SK-N-SH treated with all-trans-retinoic acid at 6 μM for 48 hours (cell line): Measurements from ENCODE around the gene CCDC188.

Source experiments
- ATAC-seq: fragments of 200-7000 bp; cut with Tn5 transposase; 3 replicates; pipeline ENCODE4 v1.9.1; 2020; ENCODE audit warnings: mild to moderate bottlenecking, moderate library complexity
- BACH2 ChIP-seq: fragments of 250-450 bp; sonication (Bioruptor Pico); IDR thresholded peaks from 2 replicates; pipeline ENCODE4 v1.9.0; 2021; ENCODE audit warnings: mild to moderate bottlenecking, borderline replicate concordance
- CSDC2 ChIP-seq: fragments of 250-450 bp; sonication (Bioruptor Pico); IDR thresholded peaks from 2 replicates; pipeline ENCODE4 v1.5.0; 2020; ENCODE audit warnings: mild to moderate bottlenecking, moderate library complexity
- ESRRG ChIP-seq: fragments of 250-450 bp; sonication (Bioruptor Pico); IDR thresholded peaks from 2 replicates; pipeline ENCODE4 v1.6.1; 2021; ENCODE audit warnings: mild to moderate bottlenecking
- OSR1 ChIP-seq: fragments of 250-450 bp; sonication (Bioruptor Pico); IDR thresholded peaks from 2 replicates; pipeline ENCODE4 v1.8.0; 2022; ENCODE audit warnings: moderate library complexity, mild to moderate bottlenecking, inconsistent platforms
- PPARA ChIP-seq: fragments of 250-450 bp; sonication (Bioruptor Pico); IDR thresholded peaks from 2 replicates; pipeline ENCODE4 v1.5.0; 2020; ENCODE audit warnings: mild to moderate bottlenecking, borderline replicate concordance
- RARB ChIP-seq: fragments of 250-450 bp; sonication (Bioruptor Pico); IDR thresholded peaks from 2 replicates; pipeline ENCODE4 v1.8.0; 2021; ENCODE audit warnings: mild to moderate bottlenecking, moderate library complexity
- SNAI2 ChIP-seq: fragments of 250-450 bp; sonication (Bioruptor Pico); IDR thresholded peaks from 2 replicates; pipeline ENCODE4 v1.5.0; 2020; ENCODE audit warnings: mild to moderate bottlenecking, moderate library complexity
- TOX ChIP-seq: fragments of 250-450 bp; sonication (Bioruptor Pico); IDR thresholded peaks from 2 replicates; pipeline ENCODE4 v1.8.0; 2021; ENCODE audit warnings: mild to moderate bottlenecking, moderate library complexity, borderline replicate concordance
- ZFP3 ChIP-seq: fragments of 250-450 bp; sonication (Bioruptor Pico); IDR thresholded peaks from 2 replicates; pipeline ENCODE4 v1.5.0; 2020; ENCODE audit warnings: mild to moderate bottlenecking, moderate library complexity
- ZNF565 ChIP-seq: fragments of 450-650 bp; formaldehyde crosslinking; conservative IDR thresholded peaks from 2 replicates; pipeline ENCODE4 v1.5.0; 2020; ENCODE audit warnings: low read depth, mild to moderate bottlenecking, moderate library complexity
- ZNF70 ChIP-seq: fragments of 450-650 bp; formaldehyde crosslinking; IDR thresholded peaks from 2 replicates; pipeline ENCODE4 v1.5.0; 2020; ENCODE audit warnings: mild to moderate bottlenecking, moderate library complexity
- TF ChIP-seq, protein P1 (sequence below): fragments of 250-450 bp; sonication (Bioruptor Pico); IDR thresholded peaks from 2 replicates; pipeline ENCODE4 v1.5.0; 2020; ENCODE audit warnings: mild to moderate bottlenecking, moderate library complexity
- TF ChIP-seq, protein P2 (sequence below): fragments of 250-450 bp; sonication (Bioruptor Pico); IDR thresholded peaks from 2 replicates; pipeline ENCODE4 v1.8.0; 2020; ENCODE audit warnings: mild to moderate bottlenecking, moderate library complexity, borderline replicate concordance
- TF ChIP-seq, protein P3 (sequence below): fragments of 250-450 bp; sonication (Bioruptor Pico); IDR thresholded peaks from 2 replicates; pipeline ENCODE4 v1.8.0; 2021; ENCODE audit warnings: low read depth, mild to moderate bottlenecking, moderate library complexity, borderline replicate concordance
- TF ChIP-seq, protein P4 (sequence below): fragments of 250-450 bp; sonication (Bioruptor Pico); IDR thresholded peaks from 2 replicates; pipeline ENCODE4 v1.5.1; 2021; ENCODE audit warnings: mild to moderate bottlenecking, moderate library complexity

The CCDC188 gene

DNA sequence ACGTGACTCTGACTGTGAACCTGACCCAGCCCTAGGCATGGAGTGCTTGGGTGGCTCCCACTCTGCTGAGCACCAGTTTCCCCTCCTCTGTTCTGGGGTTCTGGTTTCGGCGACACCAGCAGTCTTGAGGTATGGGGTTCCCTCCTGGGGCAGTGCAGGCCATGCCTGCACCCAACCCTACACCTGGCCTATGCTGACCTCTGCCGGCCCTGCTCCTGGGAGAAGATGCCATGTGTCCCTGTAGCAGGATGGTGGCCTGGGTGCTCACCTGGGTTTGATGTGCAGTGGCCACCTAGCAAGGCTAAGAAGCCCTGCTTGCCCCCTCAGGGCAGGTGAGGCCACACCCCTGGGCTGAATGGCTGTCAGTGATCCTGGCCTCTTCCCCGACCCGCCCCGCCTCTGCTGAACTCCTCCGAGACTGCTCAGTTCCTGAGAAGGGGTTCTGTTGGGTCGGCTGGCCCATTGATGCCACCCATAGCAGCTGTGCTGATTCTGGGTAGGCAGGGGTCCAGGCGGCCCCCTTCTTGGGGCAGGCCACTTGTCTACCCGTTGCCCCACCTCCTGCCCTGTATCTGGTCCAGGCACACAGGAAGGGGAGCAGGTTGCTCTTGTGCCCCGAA is 16.8 kb downstream of the CCDC188 start:
- no peak for ATAC-seq
- TF ChIP-seq BACH2 (CRISPR knock-in tag) (no peak), ZNF70 (CRISPR knock-in tag) (no peak), ESRRG (no peak), TOX (CRISPR knock-in tag) (no peak), OSR1 (no peak), SNAI2 (no peak), ZNF565 (CRISPR knock-in tag) (no peak)
- TF ChIP-seq, protein P1, sequence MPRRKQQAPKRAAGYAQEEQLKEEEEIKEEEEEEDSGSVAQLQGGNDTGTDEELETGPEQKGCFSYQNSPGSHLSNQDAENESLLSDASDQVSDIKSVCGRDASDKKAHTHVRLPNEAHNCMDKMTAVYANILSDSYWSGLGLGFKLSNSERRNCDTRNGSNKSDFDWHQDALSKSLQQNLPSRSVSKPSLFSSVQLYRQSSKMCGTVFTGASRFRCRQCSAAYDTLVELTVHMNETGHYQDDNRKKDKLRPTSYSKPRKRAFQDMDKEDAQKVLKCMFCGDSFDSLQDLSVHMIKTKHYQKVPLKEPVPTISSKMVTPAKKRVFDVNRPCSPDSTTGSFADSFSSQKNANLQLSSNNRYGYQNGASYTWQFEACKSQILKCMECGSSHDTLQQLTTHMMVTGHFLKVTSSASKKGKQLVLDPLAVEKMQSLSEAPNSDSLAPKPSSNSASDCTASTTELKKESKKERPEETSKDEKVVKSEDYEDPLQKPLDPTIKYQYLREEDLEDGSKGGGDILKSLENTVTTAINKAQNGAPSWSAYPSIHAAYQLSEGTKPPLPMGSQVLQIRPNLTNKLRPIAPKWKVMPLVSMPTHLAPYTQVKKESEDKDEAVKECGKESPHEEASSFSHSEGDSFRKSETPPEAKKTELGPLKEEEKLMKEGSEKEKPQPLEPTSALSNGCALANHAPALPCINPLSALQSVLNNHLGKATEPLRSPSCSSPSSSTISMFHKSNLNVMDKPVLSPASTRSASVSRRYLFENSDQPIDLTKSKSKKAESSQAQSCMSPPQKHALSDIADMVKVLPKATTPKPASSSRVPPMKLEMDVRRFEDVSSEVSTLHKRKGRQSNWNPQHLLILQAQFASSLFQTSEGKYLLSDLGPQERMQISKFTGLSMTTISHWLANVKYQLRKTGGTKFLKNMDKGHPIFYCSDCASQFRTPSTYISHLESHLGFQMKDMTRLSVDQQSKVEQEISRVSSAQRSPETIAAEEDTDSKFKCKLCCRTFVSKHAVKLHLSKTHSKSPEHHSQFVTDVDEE, result no peak
- TF ChIP-seq, protein P2, sequence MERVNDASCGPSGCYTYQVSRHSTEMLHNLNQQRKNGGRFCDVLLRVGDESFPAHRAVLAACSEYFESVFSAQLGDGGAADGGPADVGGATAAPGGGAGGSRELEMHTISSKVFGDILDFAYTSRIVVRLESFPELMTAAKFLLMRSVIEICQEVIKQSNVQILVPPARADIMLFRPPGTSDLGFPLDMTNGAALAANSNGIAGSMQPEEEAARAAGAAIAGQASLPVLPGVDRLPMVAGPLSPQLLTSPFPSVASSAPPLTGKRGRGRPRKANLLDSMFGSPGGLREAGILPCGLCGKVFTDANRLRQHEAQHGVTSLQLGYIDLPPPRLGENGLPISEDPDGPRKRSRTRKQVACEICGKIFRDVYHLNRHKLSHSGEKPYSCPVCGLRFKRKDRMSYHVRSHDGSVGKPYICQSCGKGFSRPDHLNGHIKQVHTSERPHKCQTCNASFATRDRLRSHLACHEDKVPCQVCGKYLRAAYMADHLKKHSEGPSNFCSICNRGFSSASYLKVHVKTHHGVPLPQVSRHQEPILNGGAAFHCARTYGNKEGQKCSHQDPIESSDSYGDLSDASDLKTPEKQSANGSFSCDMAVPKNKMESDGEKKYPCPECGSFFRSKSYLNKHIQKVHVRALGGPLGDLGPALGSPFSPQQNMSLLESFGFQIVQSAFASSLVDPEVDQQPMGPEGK (CRISPR knock-in tag), result no peak

DNA sequence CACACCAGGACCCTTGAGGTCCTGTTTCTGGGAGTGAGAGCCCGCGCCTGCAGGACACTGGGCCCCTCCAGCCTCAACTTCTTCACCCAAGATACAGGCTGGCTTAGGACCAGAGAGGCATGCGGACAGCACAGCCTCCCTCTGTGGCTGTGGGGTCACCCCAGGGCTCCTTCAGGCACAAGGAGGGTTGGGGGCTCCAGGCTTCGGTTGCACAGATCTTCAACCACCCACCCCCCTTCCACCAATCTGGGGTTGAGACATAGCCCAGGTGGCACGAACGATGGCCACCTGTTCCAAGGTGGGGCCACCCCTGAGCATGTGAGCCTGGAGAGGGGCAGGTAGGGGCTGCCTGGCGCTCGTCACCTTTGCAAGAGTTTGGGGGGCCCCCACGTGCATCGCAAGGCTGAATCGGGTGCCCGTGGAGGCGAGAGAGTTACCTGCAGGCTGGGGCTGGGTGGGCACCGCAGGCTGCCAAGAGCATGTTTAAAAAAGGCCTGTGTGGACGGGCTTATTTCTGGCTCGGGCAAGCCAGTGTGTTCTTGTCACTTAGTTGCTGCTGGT is 18.1 kb downstream of the CCDC188 start:
- TF ChIP-seq OSR1 (no peak), PPARA (CRISPR knock-in tag) (no peak), RARB (CRISPR knock-in tag) (no peak), ZFP3 (CRISPR knock-in tag) (no peak), CSDC2 (no peak)
- TF ChIP-seq, protein P1, result no peak
- TF ChIP-seq, protein P2 (CRISPR knock-in tag), result no peak
- TF ChIP-seq, protein P3, sequence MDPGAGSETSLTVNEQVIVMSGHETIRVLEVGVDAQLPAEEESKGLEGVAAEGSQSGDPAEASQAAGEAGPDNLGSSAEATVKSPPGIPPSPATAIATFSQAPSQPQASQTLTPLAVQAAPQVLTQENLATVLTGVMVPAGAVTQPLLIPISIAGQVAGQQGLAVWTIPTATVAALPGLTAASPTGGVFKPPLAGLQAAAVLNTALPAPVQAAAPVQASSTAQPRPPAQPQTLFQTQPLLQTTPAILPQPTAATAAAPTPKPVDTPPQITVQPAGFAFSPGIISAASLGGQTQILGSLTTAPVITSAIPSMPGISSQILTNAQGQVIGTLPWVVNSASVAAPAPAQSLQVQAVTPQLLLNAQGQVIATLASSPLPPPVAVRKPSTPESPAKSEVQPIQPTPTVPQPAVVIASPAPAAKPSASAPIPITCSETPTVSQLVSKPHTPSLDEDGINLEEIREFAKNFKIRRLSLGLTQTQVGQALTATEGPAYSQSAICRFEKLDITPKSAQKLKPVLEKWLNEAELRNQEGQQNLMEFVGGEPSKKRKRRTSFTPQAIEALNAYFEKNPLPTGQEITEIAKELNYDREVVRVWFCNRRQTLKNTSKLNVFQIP, result no peak
- TF ChIP-seq, protein P4, sequence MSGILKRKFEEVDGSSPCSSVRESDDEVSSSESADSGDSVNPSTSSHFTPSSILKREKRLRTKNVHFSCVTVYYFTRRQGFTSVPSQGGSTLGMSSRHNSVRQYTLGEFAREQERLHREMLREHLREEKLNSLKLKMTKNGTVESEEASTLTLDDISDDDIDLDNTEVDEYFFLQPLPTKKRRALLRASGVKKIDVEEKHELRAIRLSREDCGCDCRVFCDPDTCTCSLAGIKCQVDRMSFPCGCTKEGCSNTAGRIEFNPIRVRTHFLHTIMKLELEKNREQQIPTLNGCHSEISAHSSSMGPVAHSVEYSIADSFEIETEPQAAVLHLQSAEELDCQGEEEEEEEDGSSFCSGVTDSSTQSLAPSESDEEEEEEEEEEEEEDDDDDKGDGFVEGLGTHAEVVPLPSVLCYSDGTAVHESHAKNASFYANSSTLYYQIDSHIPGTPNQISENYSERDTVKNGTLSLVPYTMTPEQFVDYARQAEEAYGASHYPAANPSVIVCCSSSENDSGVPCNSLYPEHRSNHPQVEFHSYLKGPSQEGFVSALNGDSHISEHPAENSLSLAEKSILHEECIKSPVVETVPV (CRISPR knock-in tag), result no peak
- ATAC-seq, result no peak
